Measurements from ENCODE around the gene SLN.

The SLN gene

GRCh38 chr11:107688322-107688918 is 23.4 kb downstream of the SLN start:
- in situ Hi-C loops (cut with HindIII; ENCODE audit: low sequenced_read_pairs), result no loop called here

- in situ Hi-C loops (cut with HindIII; ENCODE audit: low sequenced_read_pairs), result no loop called here
These were observed 28.0 kb downstream of the SLN start for GRCh38 chr11:107683807-107684206.

GRCh38 chr11:107683061-107683460 is 28.8 kb downstream of the SLN start:
- in situ Hi-C loops (cut with HindIII; ENCODE audit: low sequenced_read_pairs), result no loop called here

DNA sequence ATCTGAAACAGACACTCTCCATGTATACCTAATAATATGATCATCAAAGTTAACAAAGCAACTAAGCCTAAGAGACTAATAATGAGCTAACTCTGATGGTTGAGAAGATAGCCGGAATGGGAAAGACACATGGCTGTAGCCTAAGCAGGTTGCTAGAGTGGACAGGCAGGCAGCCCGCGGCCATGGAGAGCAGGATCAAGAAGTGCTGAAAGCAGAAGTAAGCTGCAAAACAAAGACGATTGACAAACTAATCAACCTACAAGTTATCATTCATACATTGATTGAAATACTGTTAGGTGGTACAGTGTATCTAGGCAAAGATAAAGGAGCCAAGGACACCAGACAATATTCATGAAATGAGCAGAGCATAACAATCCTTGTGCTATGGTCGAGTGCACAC is 29.3 kb downstream of the SLN start:
- in situ Hi-C loops (cut with HindIII; ENCODE audit: low sequenced_read_pairs), result no loop called here

GRCh38 chr11:107682171-107682570 is 29.7 kb downstream of the SLN start:
- in situ Hi-C loops (cut with HindIII; ENCODE audit: low sequenced_read_pairs), result no loop called here

DNA sequence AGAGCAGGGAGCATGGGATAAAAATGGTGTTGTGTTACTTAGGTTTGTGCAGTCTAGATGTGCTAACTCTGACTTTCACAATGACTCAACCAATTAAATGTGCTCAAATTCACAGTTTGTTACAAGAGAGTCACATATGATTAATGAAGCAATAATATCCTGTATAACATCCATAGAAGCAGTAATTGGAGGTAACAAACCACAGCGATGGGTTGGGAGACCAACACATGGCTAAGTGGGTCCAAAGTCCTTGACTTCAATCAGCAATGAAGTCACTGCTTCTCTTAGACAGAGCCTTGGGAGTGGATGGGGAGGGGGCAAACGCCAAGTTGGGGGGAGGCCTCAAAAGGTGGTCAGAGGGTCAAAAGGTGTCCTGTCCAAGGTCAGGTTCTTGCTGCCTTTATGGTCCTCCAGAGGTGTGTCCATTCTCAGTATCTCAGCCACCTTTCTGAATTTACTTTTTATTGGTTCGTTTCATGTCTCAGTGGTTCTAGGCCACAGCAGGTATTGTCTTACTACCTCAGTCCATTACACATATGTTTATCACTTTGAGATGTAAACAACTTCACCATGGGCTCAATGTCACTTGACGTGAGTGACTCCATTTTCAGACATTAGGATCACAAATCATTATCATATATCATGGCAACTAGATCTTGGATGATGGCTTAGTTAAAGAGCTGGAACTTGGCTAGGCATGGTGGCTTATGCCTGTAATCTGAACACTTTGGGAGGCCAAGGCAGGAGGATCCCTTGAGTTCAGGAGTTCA is 32.4 kb downstream of the SLN start:
- in situ Hi-C loops (cut with HindIII; ENCODE audit: low sequenced_read_pairs), result no loop called here

DNA sequence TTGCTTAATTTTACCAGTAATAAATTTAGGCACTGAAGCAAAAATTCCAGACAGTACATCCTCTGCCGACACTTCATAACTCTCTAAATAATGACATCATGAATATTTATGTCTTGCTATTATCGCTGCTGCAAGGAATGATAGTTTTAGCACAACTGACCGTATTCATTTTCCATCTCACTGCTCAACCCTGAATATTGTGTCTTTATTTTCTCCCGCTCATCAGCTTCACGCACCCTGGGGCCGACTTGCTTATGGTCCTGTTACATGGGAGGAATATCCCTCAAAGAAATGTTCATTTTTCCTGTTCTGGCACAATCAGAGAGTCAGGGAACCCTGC is 33.3 kb downstream of the SLN start:
- in situ Hi-C loops (cut with HindIII; ENCODE audit: low sequenced_read_pairs), result no loop called here

DNA sequence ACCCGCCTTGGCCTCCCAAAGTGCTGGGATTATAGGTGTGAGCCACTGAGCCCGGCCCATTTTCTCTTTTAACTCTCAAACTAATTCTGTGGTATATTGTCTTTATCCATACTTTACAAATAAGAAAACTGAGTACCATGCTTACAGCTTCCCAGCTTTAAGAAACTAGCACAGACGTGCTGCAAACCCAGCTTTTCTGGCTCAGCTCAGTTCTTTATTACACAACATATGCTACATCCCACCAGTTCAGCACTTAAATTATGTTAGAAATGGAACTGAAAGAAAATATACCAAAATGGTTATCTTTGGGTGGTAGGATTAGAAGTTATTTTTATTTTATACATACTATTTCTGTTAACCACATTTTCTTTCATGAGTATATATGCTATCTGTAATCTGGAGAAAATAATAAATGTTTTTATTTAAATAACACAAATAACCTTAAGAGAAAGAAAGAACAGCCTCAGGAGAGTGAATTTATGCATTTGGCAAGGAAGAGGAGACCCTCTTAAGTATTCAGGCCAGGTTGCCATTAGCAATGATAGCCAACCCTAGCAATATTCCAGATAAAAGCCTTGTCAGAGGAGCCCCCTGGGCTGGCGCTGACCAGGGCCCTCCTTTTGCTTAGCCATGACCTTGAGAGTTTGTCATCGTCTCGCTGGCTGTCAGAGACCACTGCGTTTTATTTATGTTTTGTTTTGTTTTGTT is 33.8 kb downstream of the SLN start:
- in situ Hi-C loops (cut with HindIII; ENCODE audit: low sequenced_read_pairs), result no loop called here

GRCh38 chr11:107676336-107677057 is 35.4 kb downstream of the SLN start:
- in situ Hi-C loops (cut with HindIII; ENCODE audit: low sequenced_read_pairs), result no loop called here

DNA sequence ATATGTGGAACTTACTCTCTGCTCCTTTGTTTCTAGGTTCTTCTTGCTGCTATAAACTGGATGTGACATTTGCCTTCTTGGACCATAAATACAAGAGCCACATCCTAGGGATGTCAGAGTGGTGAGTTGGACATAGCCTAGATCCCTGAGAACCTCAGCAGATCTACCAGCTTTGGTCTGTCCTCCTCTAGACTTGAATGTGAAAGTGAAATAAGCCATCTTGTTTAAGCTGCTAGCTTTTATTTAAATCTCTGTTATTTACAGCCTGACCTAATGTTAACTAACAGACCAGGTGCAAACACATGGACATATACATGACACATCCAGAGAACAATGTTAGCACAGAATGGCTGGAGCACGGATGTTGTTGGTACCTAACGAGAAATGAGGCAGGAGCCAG is 36.0 kb downstream of the SLN start:
- in situ Hi-C loops (cut with HindIII; ENCODE audit: low sequenced_read_pairs), result no loop called here

- in situ Hi-C loops (cut with HindIII; ENCODE audit: low sequenced_read_pairs), result no loop called here
These were observed 41.8 kb downstream of the SLN start for GRCh38 chr11:107669893-107670601.

DNA sequence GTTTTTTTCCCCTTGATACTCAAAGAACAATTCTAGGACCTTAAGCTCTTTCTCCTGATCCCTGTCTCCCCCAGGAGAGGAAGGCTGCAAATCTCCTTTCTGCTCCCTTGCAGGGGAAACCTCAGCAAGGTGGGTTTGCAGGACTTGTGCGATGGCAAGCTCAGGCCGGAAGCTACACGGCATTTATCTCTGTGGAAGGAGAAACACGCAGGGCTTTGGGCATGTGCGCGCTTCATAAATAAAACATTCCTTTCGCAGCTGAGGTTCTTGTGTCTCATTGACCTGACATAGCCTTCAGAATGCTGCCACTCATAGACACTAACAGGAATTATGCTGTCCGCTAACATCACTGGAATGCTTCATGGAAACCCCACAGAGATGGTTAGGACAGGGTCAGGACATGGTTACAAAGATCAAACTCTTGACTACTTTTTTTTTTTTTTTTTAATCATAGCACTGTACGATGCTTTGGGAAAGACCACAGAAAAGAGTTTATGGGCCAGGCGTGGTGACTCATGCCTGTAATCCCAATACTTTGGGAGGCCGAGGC is 42.6 kb downstream of the SLN start:
- in situ Hi-C loops (cut with HindIII; ENCODE audit: low sequenced_read_pairs), result no loop called here

DNA sequence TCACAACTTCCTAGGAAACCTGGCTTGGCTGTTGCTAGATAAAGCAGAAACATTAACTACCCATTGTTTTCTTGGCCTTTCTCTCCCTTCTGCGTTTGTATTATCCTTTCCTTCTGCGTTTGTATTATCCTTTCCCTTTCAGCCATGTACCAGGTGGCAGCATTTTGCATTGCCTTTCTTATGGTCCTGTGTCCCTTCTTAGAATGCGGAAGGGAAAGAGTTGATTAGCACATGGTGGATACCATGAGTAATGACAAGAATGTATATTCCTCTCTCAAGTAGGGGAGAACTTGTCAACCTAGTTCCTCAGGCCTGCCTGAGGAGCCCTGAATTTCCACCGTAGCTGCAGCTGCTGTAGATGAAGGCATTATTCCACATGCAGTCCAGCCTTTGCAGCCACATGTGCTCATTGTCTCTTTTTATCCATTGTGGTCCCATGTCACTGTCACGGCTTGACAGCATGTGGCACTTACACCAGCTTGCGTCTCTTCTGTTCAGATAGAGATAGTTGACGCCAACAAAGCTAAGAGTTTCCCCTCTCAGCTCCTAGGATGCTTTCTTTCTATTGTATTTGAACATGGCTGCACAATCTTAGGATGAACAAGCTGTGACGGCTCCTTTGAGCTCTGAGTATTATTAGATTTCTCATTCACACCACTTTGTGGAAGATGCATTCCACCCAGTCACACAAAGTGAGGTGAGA is 44.8 kb downstream of the SLN start:
- in situ Hi-C loops (cut with HindIII; ENCODE audit: low sequenced_read_pairs), result no loop called here

DNA sequence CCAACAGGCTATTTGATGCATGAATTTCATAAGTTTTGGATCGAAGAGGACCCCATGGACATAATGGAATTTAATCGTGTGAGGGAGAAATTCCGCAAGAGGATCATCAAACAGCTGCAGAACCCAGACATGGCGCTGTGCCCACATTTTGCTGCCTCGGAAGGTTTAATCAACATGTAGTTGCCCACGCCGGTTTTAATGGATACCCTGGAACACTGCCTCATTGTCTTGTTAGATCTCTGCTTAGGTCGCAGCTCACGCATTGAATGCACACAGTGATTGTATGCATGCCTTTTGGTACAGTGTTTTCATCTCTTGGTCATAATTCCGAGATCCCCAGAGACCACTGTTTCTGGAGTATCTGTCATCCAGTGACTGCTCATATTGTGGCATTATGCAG is 46.8 kb downstream of the SLN start:
- in situ Hi-C loops (cut with HindIII; ENCODE audit: low sequenced_read_pairs), result no loop called here

GRCh38 chr11:107661656-107662055 is 50.2 kb downstream of the SLN start:
- in situ Hi-C loops (cut with HindIII; ENCODE audit: low sequenced_read_pairs), result no loop called here

- in situ Hi-C loops (cut with HindIII; ENCODE audit: low sequenced_read_pairs), result no loop called here
These were observed 51.8 kb downstream of the SLN start for GRCh38 chr11:107660066-107660465.

DNA sequence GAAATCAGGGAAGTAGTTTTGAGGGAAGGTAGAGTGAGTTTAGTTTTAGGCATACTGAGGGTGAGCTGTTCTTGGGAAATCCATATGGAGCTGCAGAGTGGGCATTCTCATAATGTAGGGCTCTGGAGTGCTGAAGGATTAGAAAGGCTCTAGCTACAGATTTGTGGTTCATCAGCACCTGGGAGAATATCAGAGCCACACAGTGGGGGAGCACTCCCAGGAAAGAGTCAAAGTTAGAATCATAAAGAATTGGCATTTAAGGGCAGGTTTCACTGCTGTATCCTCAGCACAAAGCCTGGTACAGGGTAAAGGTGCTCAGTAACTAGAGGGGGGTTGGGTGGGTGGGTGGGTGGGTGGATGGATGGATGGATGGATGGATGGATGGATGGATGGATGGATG is 52.5 kb downstream of the SLN start:
- in situ Hi-C loops (cut with HindIII; ENCODE audit: low sequenced_read_pairs), result no loop called here

All from DLD1 (cell line).